ENCODE data around the gene LCT. TPM values are rescaled to one million over a fixed set of nuclear protein-coding genes. Genes with fewer than 3 reads are reported as not detected.

LCT gene
- total RNA-seq, 1 donor from 2014 or later: not detected

GRCh38 chr2:135791418-135792190 is 45.4 kb downstream of the LCT start:
- intact Hi-C loops (cut with micrococcal nuclease): no loop called here
- no peak overlapping the region for H3K4me3 ChIP-seq
- H3K27ac ChIP-seq (replicated peaks): no peak overlapping the region
- no peak for DNase-seq
- no peaks in the 10 kb centered on the region for H3K4me1 ChIP-seq
- H3K9me3 ChIP-seq (replicated peaks): no peaks in the 10 kb centered on the region
- H3K27me3 ChIP-seq (ENCODE audit: low read depth): no peaks in the 10 kb centered on the region
- H3K36me3 ChIP-seq: peaks cover 13% of the 10 kb centered on the region
- no peak for TF ChIP-seq CTCF (IDR thresholded peaks at IDR 0.05; ENCODE audit: borderline replicate concordance)

GRCh38 chr2:135790423-135790822 is 46.6 kb downstream of the LCT start:
- TF ChIP-seq CTCF (IDR thresholded peaks at IDR 0.05; ENCODE audit: borderline replicate concordance): no peak

GRCh38 chr2:135786823-135787222 is 50.2 kb downstream of the LCT start:
- Histone ChIP-seq H3K9me3 (replicated peaks) (no peaks in the 10 kb centered on the region), H3K4me3 (no peak overlapping the region), H3K4me1 (no peaks in the 10 kb centered on the region), H3K36me3 (peaks cover 58% of the 10 kb centered on the region), H3K27me3 (ENCODE audit: low read depth) (no peaks in the 10 kb centered on the region), H3K27ac (replicated peaks) (no peak overlapping the region)
- TF ChIP-seq CTCF (IDR thresholded peaks at IDR 0.05; ENCODE audit: borderline replicate concordance): no peak
- no peak for DNase-seq
- intact Hi-C loops (cut with micrococcal nuclease): no loop called here

More at GRCh38 chr2:135790423-135790822, 46.6 kb downstream of the LCT start:
- intact Hi-C loops (cut with micrococcal nuclease): no loop called here
- Histone ChIP-seq H3K36me3 (peaks cover 22% of the 10 kb centered on the region), H3K4me1 (no peaks in the 10 kb centered on the region), H3K27ac (replicated peaks) (no peak overlapping the region), H3K27me3 (ENCODE audit: low read depth) (no peaks in the 10 kb centered on the region), H3K4me3 (no peak overlapping the region), H3K9me3 (replicated peaks) (no peaks in the 10 kb centered on the region)
- no peak for DNase-seq

- no peak overlapping the region for H3K4me3 ChIP-seq
- H3K4me1 ChIP-seq: no peaks in the 10 kb centered on the region
- no peak for DNase-seq
- peak; percentile 20 for TF ChIP-seq CTCF (IDR thresholded peaks at IDR 0.05; ENCODE audit: borderline replicate concordance)
- H3K36me3 ChIP-seq: peaks cover 76% of the 10 kb centered on the region
- no peaks in the 10 kb centered on the region for H3K27me3 ChIP-seq (ENCODE audit: low read depth)
- intact Hi-C loops (cut with micrococcal nuclease): no loop called here
- H3K27ac ChIP-seq (replicated peaks): no peak overlapping the region
- no peaks in the 10 kb centered on the region for H3K9me3 ChIP-seq (replicated peaks)
Measured at GRCh38 chr2:135785032-135785431, 52.0 kb downstream of the LCT start.

GRCh38 chr2:135783439-135783838 is 53.5 kb downstream of the LCT start:
- intact Hi-C loops (cut with micrococcal nuclease): no loop called here
- H3K4me3 ChIP-seq: no peak overlapping the region
- no peak for TF ChIP-seq CTCF (IDR thresholded peaks at IDR 0.05; ENCODE audit: borderline replicate concordance)
- H3K36me3 ChIP-seq: peaks cover 89% of the 10 kb centered on the region
- no peaks in the 10 kb centered on the region for H3K4me1 ChIP-seq
- H3K27ac ChIP-seq (replicated peaks): no peak overlapping the region
- no peak for DNase-seq
- no peaks in the 10 kb centered on the region for H3K27me3 ChIP-seq (ENCODE audit: low read depth)
- H3K9me3 ChIP-seq (replicated peaks): no peaks in the 10 kb centered on the region

All from left ventricle myocardium inferior (tissue), 1 donor.